ENCODE results near the gene GXYLT1. TPM values are rescaled to one million over a fixed set of nuclear protein-coding genes. Genes with fewer than 3 reads are reported as not detected.
A peak's percentile ranks its signal among the peaks of the same experiment; 100 is the strongest.
"Not testable (repeated sequence)": the region's sequence is repeated elsewhere in the genome, so short reads cannot be mapped to it uniquely, and the experiment has no call there.

GXYLT1 gene
- polyA plus RNA-seq, 1 experiment: 20.6 TPM

DNA sequence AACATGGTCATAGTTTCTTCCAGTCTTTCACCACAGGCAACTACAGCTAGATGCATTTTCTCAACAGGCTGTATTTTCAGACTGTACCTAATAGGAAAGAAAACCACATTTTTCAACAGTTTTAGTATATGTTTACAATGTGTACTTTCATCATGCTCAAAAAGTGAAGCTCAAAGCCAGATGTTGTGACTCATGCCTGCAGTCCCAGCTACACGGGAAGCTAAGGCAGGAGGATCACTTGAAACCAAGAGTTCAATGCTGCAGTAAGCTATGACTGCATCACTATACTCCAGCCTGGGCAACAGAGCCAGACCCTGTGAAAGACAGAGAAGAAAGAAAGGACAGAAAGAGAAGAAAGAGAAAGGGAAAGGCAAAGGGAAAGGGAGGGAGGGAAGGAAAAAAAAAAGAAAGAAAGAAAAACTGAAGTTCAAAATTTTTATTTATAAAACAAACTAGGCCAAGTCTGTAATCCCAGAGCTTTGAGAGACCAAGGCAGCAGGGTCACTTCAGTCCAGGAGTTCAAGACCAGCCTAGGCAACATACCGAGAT is 25.5 kb downstream of the GXYLT1 start:
- ChIA-PET CTCF (interaction anchor here (1.1 to 1.7 kb wide), 5 partner anchors 9 to 253 kb away, joined by 3 to 8 read pairs (median 6); no protein-coding TSS in a partner anchor), POLR2A (interaction anchor here (0.5 to 1.1 kb wide), 4 partner anchors 25 to 446 kb away, joined by 3 to 10 read pairs (median 4); no protein-coding TSS in a partner anchor)
- Histone ChIP-seq H3K9me3 (ENCODE audit: control insufficient read depth, insufficient read depth, low read length) (no peaks in the 10 kb centered on the region), H3K27ac (ENCODE audit: low read depth, low read length) (peak overlapping the region; percentile 48), H3K27me3 (ENCODE audit: control insufficient read depth, insufficient read depth, low read length) (no peaks in the 10 kb centered on the region), H3K4me3 (ENCODE audit: low read depth, low read length) (no peak overlapping the region)
- DNase-seq (ENCODE audit: low read depth, low spot score): peak; percentile 85
- no peak for TF ChIP-seq CTCF (IDR thresholded peaks at IDR 0.05; ENCODE audit: low read depth, low read length)

DNA sequence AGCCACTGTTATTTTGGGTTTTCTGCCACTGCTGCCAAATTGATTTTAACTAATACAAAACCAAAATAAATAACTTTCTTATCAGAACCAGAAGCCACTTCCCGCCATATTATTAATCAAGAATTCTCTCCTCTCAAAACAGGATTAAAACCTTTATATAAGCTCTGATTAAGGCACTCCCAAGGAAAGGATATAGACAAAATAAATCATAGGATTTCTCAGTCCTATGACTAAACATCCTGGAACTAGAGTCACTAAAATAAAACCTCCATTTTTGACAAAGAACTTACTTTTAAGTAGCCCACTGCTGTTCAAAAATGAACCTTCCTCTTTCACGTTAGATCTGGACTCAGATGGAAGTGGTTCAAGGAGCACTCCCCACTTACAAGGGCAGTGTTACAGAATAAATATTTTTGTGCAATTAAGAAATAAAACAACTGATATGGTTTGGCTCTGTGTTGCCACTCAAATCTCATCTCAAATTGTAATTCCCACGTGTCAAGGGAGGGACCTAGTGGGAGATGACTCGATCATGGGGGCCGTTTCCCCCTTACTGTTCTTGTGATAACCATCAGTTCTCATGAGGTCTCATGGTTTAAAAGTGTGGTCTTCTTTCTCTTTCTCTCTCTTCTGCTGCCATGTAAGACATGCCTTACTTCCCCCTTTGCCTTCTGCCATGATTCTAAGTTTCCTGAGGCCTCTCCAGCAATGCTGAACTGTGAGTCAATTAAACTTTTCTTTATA is 26.4 kb downstream of the GXYLT1 start:
- ChIA-PET CTCF (interaction anchor here (1.1 to 1.7 kb wide), 2 partner anchors 93 to 254 kb away, joined by 4 to 6 read pairs; no protein-coding TSS in a partner anchor), POLR2A (interaction anchor here (0.6 kb wide), 1 partner anchor 366 kb away, joined by 10 read pairs; no protein-coding TSS in a partner anchor)
- no peak for TF ChIP-seq CTCF (IDR thresholded peaks at IDR 0.05; ENCODE audit: low read depth, low read length)

GRCh38 chr12:42109031-42109430 is 35.6 kb downstream of the GXYLT1 start:
- POLR2A ChIA-PET: no interaction called here
- Histone ChIP-seq H3K9me3 (ENCODE audit: control insufficient read depth, insufficient read depth, low read length) (peaks cover 10% of the 10 kb centered on the region), H3K27ac (ENCODE audit: low read depth, low read length) (no peak overlapping the region), H3K27me3 (ENCODE audit: control insufficient read depth, insufficient read depth, low read length) (no peaks in the 10 kb centered on the region), H3K4me3 (ENCODE audit: low read depth, low read length) (no peak overlapping the region)
- DNase-seq (ENCODE audit: low read depth, low spot score): no peak
- no peak for TF ChIP-seq CTCF (IDR thresholded peaks at IDR 0.05; ENCODE audit: low read depth, low read length)
- CTCF ChIA-PET: interaction anchor here (1.3 kb wide), 1 partner anchor 85 kb away, joined by 3 read pairs; no protein-coding TSS in a partner anchor

More for the DNA sequence above, 26.4 kb downstream of the GXYLT1 start:
- H3K9me3 ChIP-seq (ENCODE audit: control insufficient read depth, insufficient read depth, low read length): no peaks in the 10 kb centered on the region
- H3K27ac ChIP-seq (ENCODE audit: low read depth, low read length): peak overlapping the region; percentile 91
- no peaks in the 10 kb centered on the region for H3K27me3 ChIP-seq (ENCODE audit: control insufficient read depth, insufficient read depth, low read length)
- DNase-seq (ENCODE audit: low read depth, low spot score): no peak
- no peak overlapping the region for H3K4me3 ChIP-seq (ENCODE audit: low read depth, low read length)

- H3K9me3 ChIP-seq (ENCODE audit: control insufficient read depth, insufficient read depth, low read length); H3K27ac ChIP-seq (ENCODE audit: low read depth, low read length); POLR2A ChIA-PET; H3K4me3 ChIP-seq (ENCODE audit: low read depth, low read length); H3K27me3 ChIP-seq (ENCODE audit: control insufficient read depth, insufficient read depth, low read length); DNase-seq (ENCODE audit: low read depth, low spot score); CTCF ChIA-PET: not testable (repeated sequence)
Observed at GRCh38 chr12:42106791-42107190, 37.9 kb downstream of the GXYLT1 start.

DNA sequence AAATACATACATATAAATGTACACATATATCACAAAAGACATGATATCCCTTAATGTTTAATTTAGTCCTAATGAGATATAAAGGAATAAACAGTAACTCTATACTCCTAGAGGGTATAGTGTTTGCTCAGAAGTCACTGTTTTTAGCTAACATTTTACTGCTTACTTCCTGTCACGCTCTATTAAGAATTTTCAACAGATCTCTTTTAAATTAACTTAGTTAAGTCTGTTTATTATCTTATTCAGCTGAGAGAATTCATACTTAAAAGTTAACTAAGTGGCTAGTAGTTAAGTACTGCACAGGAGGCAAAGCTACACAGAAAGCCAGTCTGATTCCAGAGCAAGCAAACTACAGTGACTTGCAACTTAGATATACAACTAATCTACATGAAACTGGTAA is 39.9 kb downstream of the GXYLT1 start:
- Histone ChIP-seq H3K4me3 (ENCODE audit: low read depth, low read length) (no peak overlapping the region), H3K27me3 (ENCODE audit: control insufficient read depth, insufficient read depth, low read length) (no peaks in the 10 kb centered on the region), H3K9me3 (ENCODE audit: control insufficient read depth, insufficient read depth, low read length) (no peaks in the 10 kb centered on the region), H3K27ac (ENCODE audit: low read depth, low read length) (no peak overlapping the region)
- POLR2A ChIA-PET: no interaction called here
- TF ChIP-seq CTCF (IDR thresholded peaks at IDR 0.05; ENCODE audit: low read depth, low read length): no peak
- CTCF ChIA-PET: interaction anchor here (0.6 to 1.8 kb wide), 3 partner anchors 33 to 829 kb away, joined by 3 to 8 read pairs (median 3); no protein-coding TSS in a partner anchor
- no peak for DNase-seq (ENCODE audit: low read depth, low spot score)
